GM19438 (cell line): ENCODE results near the gene MRPL40.

ENCODE experiments used
- ATAC-seq: cut with Tn5 transposase; IDR thresholded peaks from one replicate; pipeline ENCODE4 v1.9.1; 2021; ENCODE audit warnings: low read depth; ENCODE audit not compliant: unreplicated experiment

Gene MRPL40

DNA sequence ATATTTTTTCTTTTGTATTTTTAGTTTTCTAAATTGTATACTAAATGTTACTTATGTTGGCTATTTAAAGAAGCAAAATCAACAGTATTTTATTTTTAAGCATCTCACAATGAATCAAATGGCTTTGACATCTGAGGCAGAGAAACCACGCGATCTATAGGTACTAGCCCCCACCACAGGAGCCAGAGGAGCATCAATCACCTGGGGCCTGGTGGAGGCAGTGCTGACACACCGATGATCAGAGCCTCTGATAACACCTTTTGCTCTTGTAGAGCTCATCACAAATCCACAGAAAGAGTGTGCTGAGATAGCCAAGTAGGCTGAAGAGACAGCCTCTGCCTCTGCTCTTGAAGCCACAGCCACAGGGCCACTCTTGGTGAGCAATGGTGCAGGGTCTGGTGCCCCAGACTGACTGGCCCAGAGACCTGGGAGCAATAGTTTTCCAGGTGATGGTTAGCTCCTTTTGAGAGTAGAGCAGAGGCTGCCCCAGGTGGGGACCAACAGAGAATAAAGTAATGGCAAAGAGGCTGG is 26.0 kb upstream of the MRPL40 start:
- no peak for ATAC-seq

- ATAC-seq: no peak
Measured at GRCh38 chr22:19406846-19407245, 25.5 kb upstream of the MRPL40 start.

DNA sequence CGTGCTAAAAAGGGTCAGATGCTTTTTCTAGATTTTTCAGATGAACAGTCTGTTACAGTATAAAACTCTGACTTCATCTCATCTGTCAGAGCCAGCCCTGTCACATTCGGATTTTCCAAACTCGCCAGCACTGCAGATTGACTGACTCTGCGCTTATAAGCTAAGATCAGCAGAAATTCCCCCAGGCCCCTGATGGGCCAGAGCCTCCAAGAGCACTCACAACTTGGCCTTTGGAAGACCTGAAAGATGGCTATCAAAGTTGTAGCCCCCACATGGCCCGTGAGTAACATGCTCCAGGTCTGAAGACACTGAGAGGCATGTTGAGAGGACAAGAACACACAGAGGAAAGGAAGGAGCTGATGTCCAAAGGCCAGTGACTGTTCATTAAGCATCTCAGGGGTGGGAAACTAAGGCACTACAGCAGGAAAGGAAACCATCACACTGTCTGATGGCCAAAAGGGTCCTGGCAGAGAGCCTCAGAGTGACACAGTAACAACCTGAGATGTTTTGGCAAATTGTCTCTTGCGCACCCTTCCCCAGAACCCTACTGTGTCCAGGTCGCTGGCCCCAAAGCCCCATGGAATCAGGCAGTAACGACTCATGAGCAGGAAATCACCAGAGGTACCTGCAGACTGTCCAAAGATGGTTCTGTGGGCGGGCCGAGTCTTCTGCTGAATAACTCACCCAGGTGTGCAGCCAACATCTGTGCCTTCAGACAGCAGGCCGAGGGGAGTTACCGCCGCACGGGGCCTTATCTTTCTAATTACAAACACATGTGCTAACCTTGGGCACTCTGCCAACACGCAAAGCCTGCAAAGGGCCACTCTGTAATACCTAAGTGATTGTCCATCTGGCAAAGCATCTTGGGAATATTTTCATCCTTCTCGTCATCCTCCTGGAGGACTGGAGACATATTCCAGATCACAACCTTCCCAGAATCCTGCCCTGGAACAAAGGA is 24.4 kb upstream of the MRPL40 start:
- no peak for ATAC-seq

GRCh38 chr22:19410941-19411689 is 21.2 kb upstream of the MRPL40 start:
- ATAC-seq: no peak

- no peak for ATAC-seq
Measured at GRCh38 chr22:19411690-19412045, 20.7 kb upstream of the MRPL40 start.

DNA sequence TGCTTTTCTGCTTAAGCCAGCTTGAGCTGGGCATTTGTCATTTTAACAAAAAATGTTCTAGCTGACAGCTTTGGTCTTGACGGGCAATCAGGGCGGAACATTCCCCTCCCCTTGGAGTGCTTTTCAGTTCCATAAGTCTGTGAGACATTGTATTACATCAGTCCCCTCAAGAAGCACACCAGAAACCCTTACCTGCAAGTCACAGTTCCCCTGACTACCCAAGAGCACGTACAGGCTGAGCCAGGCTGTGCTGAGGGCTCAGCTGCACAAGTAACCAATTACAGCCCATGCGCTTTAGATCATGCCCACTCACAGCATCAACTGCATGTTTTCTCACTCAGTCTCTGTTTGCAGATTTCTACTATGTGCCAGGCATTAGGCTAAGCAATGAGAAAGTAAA is 19.9 kb upstream of the MRPL40 start:
- no peak for ATAC-seq

GRCh38 chr22:19412923-19413322 is 19.4 kb upstream of the MRPL40 start:
- no peak for ATAC-seq

GRCh38 chr22:19419086-19419463 is 13.3 kb upstream of the MRPL40 start:
- ATAC-seq: no peak

DNA sequence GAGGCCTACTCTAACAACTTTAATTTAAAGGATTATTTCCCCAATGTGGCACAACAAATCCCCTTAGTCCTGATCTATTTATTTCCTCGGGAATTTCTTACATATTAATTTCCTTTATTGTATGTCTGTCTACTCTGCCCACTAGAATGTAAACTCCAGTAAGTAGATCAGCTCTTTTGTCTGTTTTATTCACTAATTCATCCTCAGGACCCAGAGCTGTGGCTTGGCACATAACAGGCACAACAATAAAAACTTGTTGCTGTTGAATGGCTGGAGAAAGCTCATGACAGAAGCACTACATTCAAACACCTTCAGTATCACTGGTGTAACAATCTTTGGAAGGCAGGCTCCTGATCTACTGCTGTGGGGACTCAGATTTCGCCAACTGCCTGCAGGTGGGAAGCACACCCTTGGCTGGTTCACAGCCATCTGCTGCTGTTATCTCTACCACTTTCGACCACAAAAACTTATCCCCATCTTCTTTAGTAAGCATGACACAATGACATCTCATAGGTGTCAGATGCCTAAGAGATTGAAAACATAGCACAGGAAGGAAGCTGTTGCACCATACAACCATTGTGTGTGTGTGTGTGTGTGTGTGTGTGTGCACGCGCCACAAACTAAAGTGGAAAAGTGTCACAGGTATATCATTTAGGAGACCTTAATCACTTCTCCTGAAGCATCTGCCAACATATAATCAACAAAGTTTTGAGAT is 12.7 kb upstream of the MRPL40 start:
- no peak for ATAC-seq

- no peak for ATAC-seq
Measured at GRCh38 chr22:19420321-19420720, 12.0 kb upstream of the MRPL40 start.

DNA sequence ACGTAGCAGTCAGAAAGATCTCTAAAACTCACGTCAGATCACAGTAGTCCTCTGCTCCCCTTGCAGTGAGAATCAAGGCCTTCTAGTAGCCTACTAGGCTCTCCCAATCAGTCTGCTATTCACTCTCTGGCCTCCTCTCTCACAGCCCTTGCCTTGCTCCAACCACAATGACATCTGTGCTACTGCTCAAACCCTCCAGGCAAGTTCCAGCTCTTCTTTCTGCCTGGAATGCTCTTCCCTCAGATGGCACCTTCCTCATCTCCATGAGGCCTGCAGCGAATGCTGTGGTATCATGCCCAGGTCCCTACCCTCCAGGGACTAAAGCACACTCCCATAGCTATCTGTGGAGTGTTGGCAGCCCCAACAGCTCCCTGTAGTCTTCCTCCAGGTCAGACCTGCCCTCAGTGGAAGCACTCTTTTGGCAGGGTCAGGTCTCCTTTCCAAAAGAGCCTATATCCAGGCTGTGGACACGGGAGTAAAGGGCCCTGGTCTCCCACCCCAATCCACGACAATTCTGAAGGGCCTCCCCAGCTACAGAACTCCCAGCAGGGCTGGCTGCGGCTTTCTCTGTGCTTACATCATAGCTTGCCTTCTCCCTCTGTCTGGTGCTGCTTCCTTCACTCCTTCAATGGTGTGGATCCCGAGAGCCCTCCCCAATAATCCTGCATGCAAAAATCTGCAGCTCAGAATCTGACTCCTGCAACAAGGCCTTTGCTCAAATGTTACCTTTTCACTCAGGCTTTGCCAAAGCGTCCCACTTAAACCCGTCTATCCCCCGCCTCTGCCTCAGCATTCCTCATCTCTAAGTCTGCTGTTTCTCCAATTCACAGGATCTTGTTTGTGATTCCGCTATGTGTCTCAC is 9.7 kb upstream of the MRPL40 start:
- ATAC-seq: no peak

DNA sequence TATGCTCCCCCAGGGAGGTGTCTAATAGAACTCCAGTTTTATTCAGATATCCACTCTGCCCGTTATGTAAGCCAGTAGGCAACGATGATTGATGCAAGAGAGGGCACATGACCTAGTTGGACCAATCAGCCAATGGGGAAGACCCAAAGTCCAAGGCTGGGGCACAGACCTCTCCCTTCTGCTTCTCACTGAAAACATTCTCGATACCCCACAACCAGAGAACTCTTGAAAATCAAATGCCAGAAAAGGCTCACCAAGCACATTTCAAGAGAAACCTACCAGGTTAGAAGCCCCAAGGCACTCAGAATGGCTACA is 8.2 kb upstream of the MRPL40 start:
- no peak for ATAC-seq

DNA sequence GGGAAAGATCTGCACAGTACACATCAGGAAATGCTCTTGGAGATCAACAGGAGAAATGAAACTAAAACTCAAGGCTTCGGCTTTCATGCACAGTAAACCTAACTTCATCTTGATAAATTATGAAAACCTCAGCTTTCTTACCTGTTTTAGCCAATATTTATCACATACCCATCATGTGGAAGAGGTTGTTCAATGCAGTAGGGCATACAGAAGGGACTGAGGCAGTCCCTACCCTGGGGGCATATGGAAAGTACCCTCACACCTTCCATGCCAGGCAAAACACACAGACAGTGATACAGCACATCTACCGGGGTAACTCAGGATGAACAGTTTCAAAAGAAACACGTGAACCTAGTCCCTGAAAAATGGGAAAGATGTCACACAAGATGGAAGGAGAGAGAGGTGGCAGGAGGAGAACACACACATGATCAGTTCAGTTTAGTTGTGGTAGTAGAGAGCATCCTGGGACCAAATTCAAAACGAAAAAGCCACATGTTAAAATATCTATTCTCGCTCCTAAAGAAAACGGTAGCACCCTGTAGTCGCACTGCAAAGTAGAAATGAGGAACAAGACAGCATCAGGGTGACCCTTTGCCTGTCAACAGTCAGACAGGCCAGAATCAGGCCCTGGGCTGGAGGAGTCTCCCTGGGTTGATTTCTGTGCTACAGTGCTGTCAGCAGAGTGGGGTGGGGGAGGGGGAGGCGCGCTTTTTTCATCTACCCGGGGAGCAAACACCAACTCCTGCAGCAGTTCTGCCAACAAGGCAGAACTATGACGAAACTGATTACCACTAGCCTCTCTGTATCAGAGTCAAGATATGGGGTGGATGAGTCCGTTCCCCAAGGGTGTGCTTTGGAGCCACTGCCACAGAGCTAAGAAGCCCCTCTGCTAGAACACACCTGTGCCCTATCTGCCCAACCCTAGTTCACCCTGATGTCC is 2.1 kb upstream of the MRPL40 start:
- no peak for ATAC-seq

DNA sequence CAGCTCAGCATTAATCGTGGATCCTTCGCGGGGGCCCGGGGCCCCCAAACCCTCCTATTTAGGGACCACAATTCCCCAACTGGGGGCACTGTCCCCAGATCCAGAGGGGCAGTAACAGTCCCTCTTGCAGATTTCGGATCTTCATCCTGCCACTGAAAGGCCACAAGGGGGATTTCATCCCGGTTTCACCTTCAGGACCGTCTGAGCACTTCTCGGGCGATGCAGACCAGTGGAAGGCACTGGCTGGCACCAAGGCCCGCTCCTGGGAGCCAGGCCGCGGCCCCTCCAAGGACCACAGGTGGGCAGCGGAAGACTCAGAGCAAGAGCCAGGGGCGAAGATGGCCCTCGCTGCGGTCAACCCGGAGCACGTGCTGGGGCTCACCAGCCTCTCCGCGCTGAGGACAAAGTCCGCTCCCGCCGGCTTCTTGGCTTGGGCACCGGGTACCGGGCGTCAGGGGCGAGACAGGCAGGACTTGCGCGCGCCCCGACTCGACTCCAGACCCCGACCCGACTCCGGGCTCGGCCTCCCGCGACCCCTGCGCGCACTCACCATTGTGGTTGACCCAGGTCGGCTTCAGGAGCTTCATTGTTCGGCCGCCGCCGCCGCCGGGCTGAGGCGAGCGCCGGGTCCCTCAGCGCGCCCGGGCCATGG is 1.3 kb upstream of the MRPL40 start:
- no peak for ATAC-seq

DNA sequence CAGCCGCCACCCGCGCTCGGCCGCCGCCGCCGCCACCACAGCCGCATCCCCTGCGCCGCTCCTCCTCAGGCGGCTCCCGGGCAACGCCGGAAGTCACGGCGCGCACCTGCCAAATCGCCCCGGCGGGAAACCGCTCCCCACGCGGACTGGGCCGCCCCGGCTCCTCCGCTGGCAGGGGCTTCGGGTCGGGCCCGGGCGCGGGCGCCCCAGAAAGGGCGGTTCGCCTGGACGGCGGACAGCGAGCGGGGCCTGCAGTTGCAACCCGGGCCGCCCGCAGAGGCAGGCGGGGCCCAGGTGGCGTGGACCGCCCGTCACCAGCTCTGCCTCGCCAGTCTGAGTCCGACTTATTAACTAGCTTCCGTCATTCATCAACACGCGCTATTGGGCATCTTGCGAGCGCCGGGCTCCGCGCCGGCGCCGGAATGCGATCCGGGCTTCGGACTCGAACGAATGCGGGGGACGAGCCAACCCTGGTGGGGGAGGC is 654 bp upstream of the MRPL40 start, which contains the start of gene HIRA:
HIRA (minus strand) TSS at position 85 of the 484 bp plus-strand sequence. CDS start 257 bp downstream, outside the sequence.
- ATAC-seq: peak; percentile 49

GRCh38 chr22:19434401-19434800 is 2.1 kb downstream of the MRPL40 start:
- no peak for ATAC-seq

GRCh38 chr22:19434829-19435580 is 2.7 kb downstream of the MRPL40 start:
- no peak for ATAC-seq
